HG03039 (cell line): ENCODE data around the gene EYS.
"Not testable (repeated sequence)": the region's sequence is repeated elsewhere in the genome, so short reads cannot be mapped to it uniquely, and the experiment has no call there.

Source experiments
- ATAC-seq: cut with Tn5 transposase; IDR thresholded peaks from one replicate; pipeline ENCODE4 v1.9.1; 2021; ENCODE audit warnings: mild to moderate bottlenecking, moderate library complexity; ENCODE audit not compliant: unreplicated experiment

Gene EYS

DNA sequence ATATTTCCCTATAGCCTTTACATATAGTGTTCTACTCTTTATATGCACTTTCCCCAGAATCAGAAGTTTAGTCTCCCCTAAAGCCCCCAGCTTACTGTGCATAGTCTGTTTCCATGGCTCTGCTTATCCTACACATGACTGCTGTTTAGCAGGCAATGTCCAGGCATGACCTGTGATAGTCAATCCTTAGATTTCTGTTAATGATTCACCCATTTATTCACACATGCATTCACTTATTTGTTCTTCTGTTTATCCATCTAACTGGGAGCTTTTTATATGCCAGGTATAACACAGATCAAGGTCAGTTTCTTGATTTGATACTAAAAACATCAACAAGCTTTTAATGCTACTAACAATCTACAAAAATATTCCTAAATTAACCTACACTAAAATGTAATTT is 1770.6 kb downstream of the EYS start:
- no peak for ATAC-seq

- no peak for ATAC-seq
These were observed 1771.3 kb downstream of the EYS start for GRCh38 chr6:63935732-63936131.

GRCh38 chr6:63933948-63934347 is 1773.1 kb downstream of the EYS start:
- ATAC-seq: not testable (repeated sequence)

DNA sequence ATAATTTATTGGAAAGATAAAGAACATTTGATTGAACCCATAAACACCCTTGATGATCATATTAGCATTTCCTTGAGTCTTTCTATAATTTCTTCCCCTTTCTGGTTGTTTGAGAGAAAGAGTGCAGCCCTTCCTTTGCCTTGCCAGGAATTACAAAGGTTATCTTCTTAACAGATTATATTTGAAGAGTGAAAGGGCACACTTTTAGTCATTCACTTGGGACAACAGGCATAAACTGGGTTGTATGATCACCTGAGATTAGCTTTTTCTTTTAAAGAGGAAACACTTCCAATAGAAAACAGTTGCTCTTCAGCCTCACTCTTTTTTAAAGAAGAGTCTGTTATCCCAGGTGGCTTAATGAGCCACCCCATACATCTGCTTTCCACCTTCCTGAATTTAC is 1776.2 kb downstream of the EYS start:
- ATAC-seq: no peak

GRCh38 chr6:63929111-63929510 is 1777.9 kb downstream of the EYS start:
- ATAC-seq: no peak

- ATAC-seq: no peak
These were observed 1778.4 kb downstream of the EYS start for GRCh38 chr6:63928613-63929012.

GRCh38 chr6:63926950-63927927 is 1779.8 kb downstream of the EYS start:
- ATAC-seq: no peak

DNA sequence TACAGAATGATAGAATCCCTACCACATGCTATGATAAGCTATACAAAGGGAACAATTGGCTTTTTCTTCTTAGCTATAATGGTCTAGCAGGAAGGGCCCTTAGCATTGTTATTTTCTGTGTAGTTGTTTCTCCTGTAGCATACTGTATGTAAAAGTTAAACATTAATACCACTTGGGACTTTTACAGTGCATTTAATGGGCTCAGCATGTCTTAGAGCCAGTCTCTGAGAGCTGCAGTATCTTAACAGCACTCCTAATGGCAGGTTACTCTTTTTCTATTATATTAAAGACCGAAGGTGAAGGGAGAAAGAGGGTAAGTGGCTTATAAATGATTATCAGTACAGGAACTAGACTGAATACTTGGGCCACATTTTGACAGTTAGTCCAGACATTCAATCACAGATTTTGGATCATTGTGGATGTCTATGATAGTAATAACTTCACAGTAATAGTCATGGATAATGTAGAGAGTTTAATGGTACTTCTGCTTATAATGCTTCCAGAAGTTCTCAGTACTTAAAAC is 1780.7 kb downstream of the EYS start:
- ATAC-seq: no peak

- peak; percentile 68 for ATAC-seq
These were observed 1783.8 kb downstream of the EYS start for GRCh38 chr6:63923139-63923739.

GRCh38 chr6:63919556-63920110 is 1787.4 kb downstream of the EYS start:
- ATAC-seq: no peak

DNA sequence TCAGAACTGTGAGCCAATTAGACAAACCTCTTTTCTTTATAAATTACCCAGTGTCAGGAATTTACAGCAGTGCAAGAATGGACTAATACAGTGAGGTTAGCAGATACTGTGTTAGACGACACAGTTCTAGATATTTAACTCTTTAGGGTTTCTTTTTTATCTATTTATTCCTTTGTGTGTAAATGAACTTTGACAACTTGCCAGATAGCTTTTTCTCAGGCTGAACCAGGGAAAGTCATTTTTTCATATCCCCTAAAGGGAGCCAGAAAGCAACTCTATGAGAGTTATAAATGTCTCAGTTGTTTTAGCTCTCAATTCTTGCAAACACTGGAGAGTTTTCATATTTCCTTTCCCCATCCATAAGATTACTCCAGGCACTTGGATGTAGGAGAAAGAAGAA is 1794.1 kb downstream of the EYS start:
- no peak for ATAC-seq

DNA sequence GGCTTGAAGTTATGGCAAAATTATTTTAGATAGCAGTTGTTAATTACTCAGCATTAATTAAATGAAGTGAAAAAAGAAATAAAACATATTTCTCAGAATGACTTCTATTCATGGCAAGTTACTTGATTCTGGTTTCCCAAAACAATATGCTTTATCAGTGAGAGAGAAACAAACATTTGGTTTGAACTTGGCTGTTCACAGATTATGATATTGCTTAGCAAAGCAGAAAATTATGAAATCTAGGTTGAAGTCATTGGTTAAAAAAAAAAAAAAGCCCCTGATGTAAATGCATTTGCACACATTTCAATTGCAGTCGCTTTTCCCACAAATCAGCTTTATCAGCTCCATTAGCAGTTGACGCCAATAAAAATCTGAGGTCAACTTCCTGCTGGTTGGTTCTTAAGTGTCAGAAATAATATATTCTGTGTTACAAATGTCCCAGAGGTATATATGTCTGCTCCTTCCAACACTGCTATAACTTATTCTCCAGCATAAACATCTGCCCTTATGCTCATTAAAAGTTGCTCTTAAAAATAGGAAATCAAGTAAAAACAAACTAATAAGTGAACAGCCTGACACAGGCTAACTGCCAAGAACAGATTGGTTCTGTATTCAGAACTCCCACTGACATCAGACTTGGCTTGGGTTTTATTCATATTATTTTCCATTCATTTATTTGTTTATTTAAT is 1796.0 kb downstream of the EYS start:
- no peak for ATAC-seq

DNA sequence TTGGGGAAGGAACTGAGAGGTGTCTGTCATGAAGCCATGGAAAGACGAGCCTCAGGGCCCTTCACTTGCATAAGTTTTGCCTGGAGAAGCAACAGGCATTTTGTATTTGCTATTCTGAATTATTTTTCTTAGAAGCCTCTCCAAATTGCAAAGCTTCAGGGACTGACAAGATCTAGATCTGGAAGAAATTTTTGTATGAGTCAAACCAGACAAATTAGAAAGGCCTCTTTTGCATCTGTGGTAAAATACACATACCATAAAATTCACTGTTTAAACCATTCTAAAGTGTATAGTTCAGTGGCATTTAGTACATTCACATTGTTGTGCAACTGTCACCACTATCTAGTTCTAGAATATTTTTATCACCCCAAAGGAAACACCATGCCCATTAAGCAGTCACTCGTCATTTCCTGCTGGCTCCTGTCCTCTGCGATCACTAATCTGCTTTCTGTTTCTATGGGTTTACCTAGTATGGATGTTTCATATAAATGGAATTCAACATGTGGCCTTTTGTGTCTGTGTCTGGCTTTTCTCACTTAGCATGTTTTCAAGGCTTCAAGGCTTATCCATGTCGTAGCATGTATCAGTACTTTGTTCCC is 1802.3 kb downstream of the EYS start:
- no peak for ATAC-seq

DNA sequence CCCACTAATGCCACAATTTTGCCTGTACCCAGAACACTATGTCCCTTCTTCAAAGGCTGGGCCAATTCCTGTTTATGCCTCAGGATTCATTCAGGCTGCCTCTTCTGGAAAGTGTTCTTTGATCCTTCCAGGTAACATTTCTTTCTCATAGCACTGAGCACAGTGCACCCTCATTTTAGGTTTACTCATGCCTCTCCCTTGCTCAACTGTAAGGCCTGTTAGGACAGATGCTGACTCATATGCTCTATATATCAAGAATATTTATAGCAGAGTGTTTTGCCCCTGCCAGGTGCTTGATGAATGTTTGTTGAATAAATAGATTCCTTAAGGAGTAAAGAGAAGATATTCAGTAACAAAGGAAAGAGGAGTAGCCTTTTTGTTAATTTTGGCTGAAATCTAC is 1807.5 kb downstream of the EYS start:
- no peak for ATAC-seq

- no peak for ATAC-seq
These were observed 1809.1 kb downstream of the EYS start for GRCh38 chr6:63897952-63898351.

- no peak for ATAC-seq
These were observed 1809.6 kb downstream of the EYS start for GRCh38 chr6:63897459-63897858.

DNA sequence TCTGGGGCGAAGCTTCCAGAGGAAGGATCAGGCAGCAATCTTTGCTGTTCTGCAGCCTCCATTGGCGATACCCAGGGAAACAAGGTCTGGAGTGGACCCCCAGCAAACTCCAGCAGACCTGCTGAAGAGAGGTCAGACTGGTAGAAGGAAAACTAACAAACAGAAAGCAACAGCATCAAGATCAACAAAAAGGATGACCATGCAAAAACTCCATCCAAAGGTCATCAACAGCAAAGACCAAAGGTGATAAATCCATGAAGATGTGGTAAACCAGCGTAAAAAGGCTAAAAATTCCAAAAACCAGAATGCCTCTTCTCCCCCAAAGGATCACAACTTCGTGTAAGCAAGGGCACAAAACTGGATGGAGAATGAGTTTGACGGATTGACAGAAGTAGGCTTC is 1818.6 kb downstream of the EYS start:
- ATAC-seq: no peak

DNA sequence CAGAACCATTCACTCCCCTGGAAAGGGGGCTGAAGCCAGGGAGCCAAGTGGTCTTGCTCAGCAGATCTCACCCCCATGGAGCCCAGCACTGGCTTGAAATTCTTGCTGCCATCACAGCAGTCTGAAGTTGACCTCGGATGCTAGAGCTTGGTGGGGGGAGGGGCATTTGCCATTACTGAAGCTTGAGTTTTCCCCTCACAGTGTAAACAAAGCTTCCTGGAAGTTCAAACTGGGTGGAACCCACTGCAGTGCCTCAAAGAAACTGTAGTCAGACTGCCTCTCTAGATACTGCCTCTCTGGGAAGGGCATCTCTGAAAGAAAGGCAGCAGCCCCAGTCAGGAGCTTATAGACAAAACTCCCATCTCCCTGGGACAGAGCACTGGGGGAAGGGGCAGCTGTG is 1819.2 kb downstream of the EYS start:
- not testable (repeated sequence) for ATAC-seq

DNA sequence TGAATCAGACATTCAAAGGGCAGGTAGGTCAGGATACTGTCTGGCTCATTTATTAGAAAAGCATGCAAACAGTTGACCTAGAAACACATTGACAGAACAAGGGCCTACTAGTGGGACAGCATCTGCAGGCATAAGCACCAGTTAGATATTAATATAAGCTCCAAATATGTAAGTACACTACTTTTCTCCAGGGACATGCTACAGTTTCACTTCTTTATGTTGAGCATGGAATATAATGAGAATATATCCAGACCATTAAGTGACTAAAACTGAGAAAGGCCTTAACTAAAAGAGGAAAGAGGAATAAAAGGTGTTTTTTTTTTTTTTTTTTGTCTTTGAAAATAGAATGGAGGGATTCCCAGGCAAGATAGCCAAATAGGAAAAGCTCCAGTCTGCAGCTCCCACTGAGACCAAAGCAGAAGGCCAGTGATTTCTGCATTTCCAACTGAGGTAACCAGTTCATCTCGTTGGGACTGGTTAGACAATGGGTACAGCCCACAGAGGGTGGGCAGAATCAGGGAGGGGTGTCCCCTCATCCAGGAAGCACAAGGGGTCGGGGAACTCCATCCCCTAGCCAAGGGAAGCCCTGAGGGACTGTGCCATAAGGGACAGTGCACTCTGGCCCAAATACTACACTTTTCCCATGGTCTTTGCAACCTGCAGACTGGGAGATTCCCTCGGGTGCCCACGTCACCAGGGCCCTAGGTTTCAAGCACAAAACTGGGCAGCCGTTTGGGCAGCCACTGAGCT is 1819.8 kb downstream of the EYS start:
- no peak for ATAC-seq

- no peak for ATAC-seq
These were observed 1820.7 kb downstream of the EYS start for GRCh38 chr6:63886341-63886740.
